HepG2 (cell line): Measurements from ENCODE around the gene EHD1. TPM values are rescaled to one million over a fixed set of nuclear protein-coding genes. Genes with fewer than 3 reads are reported as not detected.

Experiments used
- ATAC-seq: fragments of 200-7000 bp; cut with Tn5 transposase; 3 replicates; pipeline ENCODE4 v1.9.1; 2020; ENCODE audit warnings: mild to moderate bottlenecking, moderate library complexity
- BruUV-seq: library from RNA; stranded (reverse); fragments of 400-500 nt; replicated peaks from 2 replicates; lab custom pipeline; 2021; lab: Mats Ljungman, UMichigan
- CTCF ChIA-PET: fragments of 300-600 bp; formaldehyde crosslinking; extraction: SDS; loops from one replicate; lab custom pipeline; 2021; ENCODE audit warnings: low total read pairs, inconsistent platforms, low intra/inter-chr PET ratio; lab: Yijun Ruan, JAX
- POLR2A ChIA-PET: fragments of 350-600 bp; sonication (Branson Sonifier 250); formaldehyde crosslinking; loops from one replicate; lab custom pipeline; 2020; ENCODE audit warnings: antibody characterized with exemption, inconsistent platforms; lab: Yijun Ruan, JAX
- DNase-seq: peaks from one replicate; pipeline ENCODE4 v3.0.0-alpha.2; 2015; ENCODE audit warnings: low spot score
- FAIRE-seq: peaks from 3 replicates; lab custom pipeline; 2011; peaks lifted over from hg19 to GRCh38; lab: Jason Lieb, UNC
- H2AFZ ChIP-seq: one replicate; pipeline ENCODE4 v1.6.1; 2011; ENCODE audit warnings: low read length, inconsistent platforms
- H3K27ac ChIP-seq: fragments of 300-600 bp; 3 replicates; pipeline ENCODE4 v1.8.0; 2011; ENCODE audit warnings: mixed run types, mild to moderate bottlenecking, mixed read lengths, low read length, inconsistent platforms; ENCODE audit not compliant: insufficient read depth; ENCODE audit errors: extremely low read length
- H3K27me3 ChIP-seq, 2 experiments: fragments of 200-600 bp in 1 of 2; 2 replicates in 1 of 2; 3 replicates in 1 of 2; pipeline versions ENCODE4 v1.6.0 to v1.8.0; 2011; ENCODE audit warnings: low read length in 2 of 2, mild to moderate bottlenecking in 2 of 2, moderate library complexity in 2 of 2, inconsistent platforms in 1 of 2; ENCODE audit not compliant: insufficient read depth in 2 of 2, control insufficient read depth in 1 of 2
- H3K36me3 ChIP-seq, 2 experiments: fragments of 200-600 bp in 1 of 2; replicated peaks in 1 of 2; 2 replicates in 1 of 2; 3 replicates in 1 of 2; pipeline versions ENCODE4 v1.5.1 to v1.8.0; 2011; ENCODE audit warnings: low read length in 2 of 2, inconsistent platforms in 1 of 2; ENCODE audit not compliant: insufficient read depth in 2 of 2, control insufficient read depth in 1 of 2
- H3K4me1 ChIP-seq: 2 replicates; pipeline ENCODE4 v1.5.1; 2012; ENCODE audit warnings: low read length, inconsistent platforms; ENCODE audit not compliant: insufficient read depth
- H3K4me2 ChIP-seq: 2 replicates; pipeline ENCODE4 v1.6.0; 2011; ENCODE audit warnings: low read depth, low read length, inconsistent platforms
- H3K4me3 ChIP-seq, 3 experiments: fragments of 200-600 bp in 1 of 3; sonication (generic), shearing (Covaris generic) in 1 of 3; replicated peaks in 1 of 3; 2 replicates each; pipeline ENCODE4 v1.5.1; 2011 to 2016; ENCODE audit warnings: low read length in 3 of 3, inconsistent platforms in 2 of 3, low read depth in 2 of 3, mild to moderate bottlenecking in 2 of 3, control low read depth in 1 of 3, mixed read lengths in 1 of 3; ENCODE audit not compliant: insufficient read depth in 1 of 3
- H3K79me2 ChIP-seq: one replicate; pipeline ENCODE4 v1.6.1; 2011; ENCODE audit warnings: low read length, inconsistent platforms; ENCODE audit not compliant: insufficient read depth
- H3K9ac ChIP-seq: 2 replicates; pipeline ENCODE4 v1.6.0; 2011; ENCODE audit warnings: mild to moderate bottlenecking, low read depth, low read length, inconsistent platforms; ENCODE audit not compliant: insufficient read depth
- H3K9me3 ChIP-seq: 2 replicates; pipeline ENCODE4 v1.5.1; 2012; ENCODE audit warnings: mild to moderate bottlenecking, low read length
- H4K20me1 ChIP-seq: 2 replicates; pipeline ENCODE4 v1.6.0; 2011; ENCODE audit warnings: inconsistent platforms, mild to moderate bottlenecking, low read length, moderate library complexity; ENCODE audit not compliant: insufficient read depth
- AGO2 ChIP-seq: fragments of 200-400 bp; formaldehyde crosslinking; optimal IDR thresholded peaks from 2 replicates; pipeline ENCODE3; 2017; ENCODE audit warnings: mild to moderate bottlenecking, low read depth, low read length, moderate library complexity
- ATF7 ChIP-seq, 2 experiments: fragments of 450-650 bp in 1 of 2; sonication (generic) in 1 of 2; formaldehyde crosslinking in 1 of 2; IDR thresholded peaks; 2 replicates each; pipeline versions ENCODE4 v1.4.0 to v1.6.1; 2016 to 2020; ENCODE audit warnings: antibody characterized with exemption in 1 of 2, mild to moderate bottlenecking in 1 of 2, missing genetic modification reagents in 1 of 2
- NFYB ChIP-seq: sonication (generic); formaldehyde crosslinking; IDR thresholded peaks from 2 replicates; pipeline ENCODE4 v1.4.0; 2020; ENCODE audit warnings: missing genetic modification reagents
- RBFOX2 ChIP-seq: fragments of 200-400 bp; formaldehyde crosslinking; IDR thresholded peaks from 2 replicates; pipeline ENCODE4 v1.6.1; 2017; ENCODE audit warnings: low read depth, mild to moderate bottlenecking, low read length
- TBX2 ChIP-seq: sonication (generic); formaldehyde crosslinking; IDR thresholded peaks from 2 replicates; pipeline ENCODE4 v1.5.0; 2020; ENCODE audit warnings: missing genetic modification reagents, mild to moderate bottlenecking, borderline replicate concordance
- ZBTB38 ChIP-seq: sonication (generic); formaldehyde crosslinking; IDR thresholded peaks from 2 replicates; pipeline ENCODE4 v1.5.1; 2020; ENCODE audit warnings: mild to moderate bottlenecking, missing genetic modification reagents
- ZNF589 ChIP-seq: sonication (generic); formaldehyde crosslinking; conservative IDR thresholded peaks from 2 replicates; pipeline ENCODE4 v1.8.0; 2022; ENCODE audit warnings: mild to moderate bottlenecking, moderate library complexity, missing genetic modification reagents
- ZNF737 ChIP-seq: sonication (generic); formaldehyde crosslinking; IDR thresholded peaks from 2 replicates; pipeline ENCODE4 v1.5.0; 2020; ENCODE audit warnings: missing genetic modification reagents, mild to moderate bottlenecking, borderline replicate concordance
- WGBS: methylation state at CpG from one replicate; pipeline ENCODE4 v1.1.6; 2017; ENCODE audit warnings: low lambda C conversion rate; 5-methylcytosine and 5-hydroxymethylcytosine counted together
- in situ Hi-C: cut with HindIII; loops from 2 replicates; pipeline ENCODE4 v1.10.0; 2017; ENCODE audit warnings: low pct_unique_long_range_greater_than_20kb; ENCODE audit not compliant: extremely low pct_ligation_motif_present
- intact Hi-C: fragments of 100-400 bp; cut with micrococcal nuclease; formaldehyde crosslinking; loops from one replicate; pipeline ENCODE4 v1.10.0; 2022; ENCODE audit not compliant: unreplicated experiment
- polyA plus RNA-seq, 8 experiments: library from polyadenylated mRNA; depleted of rRNA in 3 of 8; stranded (reverse) in 7 of 8; unstranded in 1 of 8; fragments of >200 nt; fragmentation: Illumina TruSeq in 4 of 8; extraction: Trizol in 4 of 8; gene quantifications; 2 replicates each; pipeline versions ENCODE4 v1.2.1 to v1.2.3, GENCODE V29; 2011 to 2016; ENCODE audit warnings: low read depth in 4 of 8, missing spikeins in 1 of 8, mixed read lengths in 1 of 8; ENCODE audit not compliant: insufficient read depth in 1 of 8
- total RNA-seq, 5 experiments: library from RNA; depleted of rRNA; stranded (reverse); fragments of >200 nt; fragmentation: Illumina TruSeq; extraction: Trizol; gene quantifications; 2 replicates each; pipeline ENCODE4 v1.2.3, GENCODE V29; 2016; ENCODE audit warnings: low read depth in 1 of 5

The EHD1 gene
- total and polyA plus RNA-seq, 2 of the 13 experiments (the other 11 are each of a cell fraction or from before 2014, with no cell fraction given), result 23.6 to 26.6 TPM

DNA sequence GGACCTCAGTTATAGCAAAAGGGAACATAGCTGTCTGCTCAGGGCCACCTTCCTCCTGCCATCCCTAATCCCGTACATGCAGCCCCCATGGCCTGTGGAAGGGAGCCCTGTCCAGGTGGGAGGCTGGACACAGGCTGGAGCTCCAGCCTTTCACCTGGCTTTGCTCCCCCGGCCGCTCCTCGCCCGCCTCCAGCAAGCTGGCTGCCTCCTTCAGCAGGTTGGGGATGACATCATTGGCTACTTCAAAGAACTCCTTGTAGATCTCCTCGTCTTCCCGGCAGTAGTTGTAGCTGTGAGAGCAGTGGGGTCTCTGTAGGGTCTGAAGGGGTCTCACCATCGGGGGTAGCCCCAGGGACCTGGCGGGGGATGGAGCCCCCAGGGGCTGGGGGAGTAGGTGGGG lies 72.9 kb downstream of the EHD1 start:
- CTCF ChIA-PET, result no interaction called here
- ATAC-seq (no peak), DNase-seq (no peak), FAIRE-seq (no peak)
- Histone ChIP-seq H3K4me2 (no peak overlapping the region), H3K9me3 (no peaks in the 10 kb centered on the region), H3K27ac (no peak overlapping the region), H2AFZ (no peak overlapping the region), H4K20me1 (no peaks in the 10 kb centered on the region), H3K4me3 (no peak overlapping the region), H3K9ac (no peak overlapping the region), H3K79me2 (no peaks in the 10 kb centered on the region), H3K4me1 (peaks cover 50% of the 10 kb centered on the region), H3K27me3 (no peaks in the 10 kb centered on the region), H3K36me3 (peaks cover 9 to 27% of the 10 kb centered on the region in 2 experiments; a peak in 4 of 5 replicates)
- no TSS peak for BruUV-seq
- in situ Hi-C loops (no loop called here), intact Hi-C loops (no loop called here)
- WGBS, result 97% methylated on average over 9 of the region's 9 CpGs
- TF ChIP-seq NFYB (CRISPR knock-in tag) (no peak), ZNF737 (CRISPR knock-in tag) (no peak), ATF7 (IDR thresholded peaks at IDR 0.05) (peak; percentile 72), ATF7 (CRISPR knock-in tag; IDR thresholded peaks at IDR 0.05) (no peak)
- POLR2A ChIA-PET, result no interaction called here

DNA sequence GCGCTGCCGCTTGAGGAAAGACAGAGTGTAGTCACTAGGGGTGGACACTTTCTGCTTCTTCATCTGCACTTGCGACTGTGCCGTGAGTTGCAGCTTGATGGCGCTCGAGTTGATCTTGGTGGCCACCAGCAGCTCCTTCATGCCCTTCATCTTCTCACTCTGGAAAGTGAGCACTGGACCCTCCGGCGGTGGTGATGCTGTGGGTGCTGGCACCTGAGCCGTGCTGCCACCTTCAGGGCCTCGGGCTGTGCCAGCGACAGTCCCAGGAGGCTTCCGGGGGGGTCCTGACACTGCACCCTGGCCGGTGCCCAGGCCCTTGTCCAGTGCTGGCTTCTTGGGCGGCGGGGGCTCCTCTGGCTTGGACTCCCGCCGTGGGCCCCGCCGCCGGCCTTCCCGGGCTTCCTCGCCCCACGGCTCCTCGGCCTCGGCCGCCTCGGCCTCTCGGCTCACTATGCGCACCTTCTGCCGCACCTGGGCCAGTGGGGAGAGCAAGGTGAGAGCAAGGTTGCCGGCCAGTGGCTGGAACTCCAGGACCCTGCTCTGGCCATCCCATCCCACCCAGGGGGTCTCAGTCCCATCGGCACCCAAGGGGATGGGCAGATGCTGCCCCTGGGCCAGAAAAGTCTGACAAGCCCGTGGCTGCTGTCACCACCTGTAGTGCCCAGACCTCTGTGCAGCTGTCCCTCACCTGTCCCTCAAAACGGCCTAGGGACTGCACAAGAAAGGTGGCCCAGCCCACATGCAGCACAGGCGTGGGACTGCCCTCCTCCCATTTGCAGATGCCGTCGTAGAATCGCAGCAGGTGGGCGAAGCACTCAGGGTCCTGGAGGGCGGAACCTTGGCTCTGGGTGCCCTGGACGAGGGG lies 73.8 kb downstream of the EHD1 start:
- CTCF ChIA-PET, result no interaction called here
- in situ Hi-C loops (loop anchor here (5.0 kb wide), 1 partner anchor 38 kb away; the partner anchor contains the start of gene CDC42BPG), intact Hi-C loops (loop anchor here (5.0 kb wide), 1 partner anchor 43 kb away; no protein-coding TSS in a partner anchor)
- FAIRE-seq (no peak), DNase-seq (no peak), ATAC-seq (no peak)
- BruUV-seq, result no TSS peak
- Histone ChIP-seq H3K79me2 (no peaks in the 10 kb centered on the region), H3K9ac (0 out of 2 replicates have a peak overlapping the region, but pooled peaks have one; percentile 59), H3K9me3 (no peaks in the 10 kb centered on the region), H4K20me1 (no peaks in the 10 kb centered on the region), H3K4me1 (peaks cover 57% of the 10 kb centered on the region), H3K4me3 (no peak overlapping the region; a peak in 1 of 6 replicates), H3K27ac (peak overlapping the region; percentile 63), H3K36me3 (peaks cover 9 to 27% of the 10 kb centered on the region in 2 experiments; a peak in 4 of 5 replicates), H3K27me3 (no peaks in the 10 kb centered on the region), H3K4me2 (peak overlapping the region; percentile 69), H2AFZ (no peak overlapping the region)
- POLR2A ChIA-PET, result interaction anchor here (2.3 kb wide), 1 partner anchor 39 kb away, joined by 5 read pairs; the partner anchor contains the start of gene CDC42BPG
- TF ChIP-seq ZNF589 (CRISPR knock-in tag) (no peak), TBX2 (CRISPR knock-in tag) (no peak), ZBTB38 (CRISPR knock-in tag) (peak; percentile 31; the same call in 1 of the 2 replicates), AGO2 (peak; percentile 37), RBFOX2 (peak; percentile 59)
- WGBS, result 93% methylated on average over 26 of the region's 41 CpGs
